HG02884 (cell line): Measurements from ENCODE around the gene CCDC192.

Source experiments
- ATAC-seq: cut with Tn5 transposase; IDR thresholded peaks from one replicate; pipeline ENCODE4 v1.9.1; 2021; ENCODE audit warnings: mild to moderate bottlenecking, moderate library complexity; ENCODE audit not compliant: unreplicated experiment

Gene CCDC192

DNA sequence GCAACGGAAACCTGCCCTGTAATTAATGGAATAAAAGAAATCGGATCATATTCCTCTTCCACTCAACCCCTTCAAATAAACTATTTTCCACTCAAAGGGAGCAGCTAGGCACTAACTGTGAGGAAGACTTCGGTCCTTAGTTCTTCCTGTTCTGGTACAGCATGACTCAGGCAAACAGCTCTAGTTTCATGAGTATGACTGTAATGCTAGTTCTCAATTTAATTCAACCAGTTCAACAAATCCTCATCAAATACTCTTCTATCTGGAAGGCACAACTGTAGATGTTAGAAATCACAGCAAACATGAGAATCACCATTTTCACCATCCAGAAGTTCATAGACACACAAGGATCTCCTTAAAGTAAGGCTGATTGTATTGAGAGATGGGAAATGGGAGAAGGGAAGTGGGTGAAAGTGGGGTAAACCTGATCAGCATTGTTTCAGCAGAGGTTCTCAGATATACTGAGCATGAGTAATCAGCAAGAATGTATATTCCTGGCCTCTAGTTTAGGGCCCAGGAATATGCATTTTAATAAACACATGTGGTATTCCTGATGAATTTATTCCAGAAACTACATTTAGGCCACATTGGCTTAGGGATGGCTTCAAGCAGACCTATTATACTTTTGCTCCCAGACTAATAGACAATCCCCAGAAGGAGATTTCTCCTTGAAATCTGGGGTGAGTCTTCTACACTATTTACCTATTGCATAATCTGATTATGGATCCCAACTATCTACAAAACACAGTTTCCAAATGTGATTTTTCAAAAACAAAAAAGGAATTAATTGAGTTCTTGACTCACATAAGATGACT lies 239.3 kb downstream of the CCDC192 start:
- no peak for ATAC-seq

DNA sequence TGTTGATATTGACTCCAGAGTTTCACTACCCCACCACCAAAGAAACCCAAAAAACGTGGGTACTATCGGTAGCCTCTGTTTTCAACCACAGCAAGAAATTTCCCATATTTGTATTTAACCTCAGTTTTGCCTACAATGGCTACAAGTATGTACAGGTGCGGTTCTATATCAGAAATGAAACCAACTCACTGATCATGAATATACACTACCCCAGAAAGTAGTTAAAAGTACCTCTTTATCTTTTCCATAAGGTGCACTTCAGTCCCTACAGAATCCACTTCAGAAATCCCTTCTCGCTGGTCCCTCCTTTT lies 239.8 kb downstream of the CCDC192 start:
- peak; percentile 73 for ATAC-seq

DNA sequence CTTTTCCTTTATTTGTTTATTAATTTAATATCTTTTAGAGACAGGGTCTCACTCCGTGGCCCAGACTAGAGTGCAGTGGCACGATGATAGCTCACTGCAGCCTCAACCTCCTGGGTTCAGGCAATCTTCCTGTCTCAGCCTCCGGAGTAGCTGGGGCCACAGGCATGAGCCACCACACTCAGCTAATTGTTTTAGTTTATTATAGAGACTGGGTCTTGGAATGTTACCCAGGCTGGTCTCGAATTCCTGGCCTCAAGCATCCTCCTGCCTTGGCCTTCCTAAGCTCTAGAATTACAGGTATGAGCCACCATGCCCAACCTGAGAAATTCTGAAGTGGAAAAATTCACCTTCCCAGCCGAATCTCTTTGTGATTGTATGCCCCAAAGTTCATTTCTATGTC lies 240.9 kb downstream of the CCDC192 start:
- ATAC-seq: no peak

DNA sequence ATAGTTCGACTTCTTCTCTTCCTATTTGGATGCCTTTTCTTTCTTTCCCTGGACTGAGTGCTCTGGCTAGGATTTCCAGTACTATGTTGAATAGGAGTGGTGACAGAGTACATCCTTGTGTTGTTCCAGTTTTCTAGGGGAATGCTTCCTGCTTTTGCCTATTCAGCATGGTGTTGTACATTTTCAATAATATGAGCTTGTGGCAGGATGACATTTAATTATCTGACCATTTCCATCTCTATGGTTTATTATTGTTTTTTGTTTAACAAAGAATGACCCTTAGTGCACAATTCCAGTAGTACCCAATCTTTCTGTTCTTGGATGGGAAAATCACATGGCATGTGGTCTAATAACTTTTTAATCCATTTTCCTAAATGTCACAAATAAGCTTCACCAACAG lies 244.8 kb downstream of the CCDC192 start:
- no peak for ATAC-seq

DNA sequence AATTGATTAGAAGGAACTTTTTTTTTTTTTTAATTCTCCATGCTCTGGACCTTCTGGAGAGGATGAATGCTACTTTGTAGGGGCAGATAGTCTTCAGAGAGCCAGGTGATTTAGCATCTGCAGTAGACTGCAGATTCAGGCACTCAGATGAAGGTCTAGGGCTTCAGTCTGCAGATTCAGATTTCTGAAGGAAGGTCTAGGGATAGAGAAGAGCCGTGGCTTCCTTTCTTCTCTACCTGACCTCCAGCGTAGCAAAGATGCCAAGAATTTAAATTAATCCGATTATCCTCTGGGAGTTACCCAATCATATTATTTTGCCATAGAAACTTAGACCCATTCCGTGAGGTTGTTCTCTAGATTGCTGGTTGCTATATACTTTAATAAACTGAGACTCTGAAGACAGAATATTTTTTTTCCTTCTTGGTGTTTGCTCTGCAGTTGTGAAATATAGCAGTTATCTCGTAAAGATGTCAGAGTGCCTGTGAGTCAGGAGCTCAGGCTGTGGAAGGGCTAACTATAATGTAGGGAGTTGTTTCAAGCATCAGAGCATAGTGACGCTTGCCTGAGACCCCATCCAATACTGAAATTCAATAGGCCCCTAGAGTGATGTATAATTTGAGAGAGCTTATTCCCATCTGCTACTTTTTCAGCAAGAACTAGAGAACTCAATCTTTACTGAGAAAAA lies 247.7 kb downstream of the CCDC192 start:
- ATAC-seq: no peak

DNA sequence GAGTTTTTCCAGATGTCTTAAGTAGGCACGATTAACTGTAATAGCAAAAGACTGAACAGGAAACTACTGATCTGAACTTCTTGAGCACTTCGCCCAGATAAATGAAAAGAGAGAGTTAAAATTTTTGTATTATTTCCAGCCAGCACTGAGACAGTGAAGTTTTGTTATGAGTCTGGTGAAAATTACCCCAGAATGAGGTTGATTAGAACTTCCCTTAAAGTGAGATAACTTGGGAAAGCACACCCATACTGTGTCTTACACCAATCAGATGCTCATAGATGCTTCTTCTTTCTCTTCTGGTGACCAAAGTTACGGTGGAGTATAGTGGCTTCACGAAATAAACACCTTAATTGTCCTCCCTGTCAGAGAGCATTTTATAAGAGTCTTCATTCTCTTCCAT lies 248.6 kb downstream of the CCDC192 start:
- ATAC-seq: peak; percentile 50

DNA sequence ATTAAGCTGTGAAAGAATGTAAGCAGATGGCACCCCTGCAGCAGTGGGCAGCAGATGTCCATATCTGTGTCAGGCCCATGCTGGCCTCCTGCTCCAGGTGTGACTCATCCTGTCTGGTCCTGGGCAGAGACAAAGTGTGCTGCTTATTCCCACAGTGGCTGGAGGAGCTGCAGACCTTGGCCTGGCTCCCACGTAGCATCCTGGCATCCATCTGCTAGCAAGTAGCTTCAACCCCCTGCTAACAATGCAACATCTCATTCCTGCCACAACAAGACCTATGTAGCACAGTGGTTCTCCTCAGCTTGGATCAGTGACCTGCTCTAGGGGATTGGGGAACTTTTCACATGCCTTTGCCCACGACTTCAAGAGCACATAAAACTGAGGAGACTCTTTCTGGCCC lies 254.0 kb downstream of the CCDC192 start:
- no peak for ATAC-seq

DNA sequence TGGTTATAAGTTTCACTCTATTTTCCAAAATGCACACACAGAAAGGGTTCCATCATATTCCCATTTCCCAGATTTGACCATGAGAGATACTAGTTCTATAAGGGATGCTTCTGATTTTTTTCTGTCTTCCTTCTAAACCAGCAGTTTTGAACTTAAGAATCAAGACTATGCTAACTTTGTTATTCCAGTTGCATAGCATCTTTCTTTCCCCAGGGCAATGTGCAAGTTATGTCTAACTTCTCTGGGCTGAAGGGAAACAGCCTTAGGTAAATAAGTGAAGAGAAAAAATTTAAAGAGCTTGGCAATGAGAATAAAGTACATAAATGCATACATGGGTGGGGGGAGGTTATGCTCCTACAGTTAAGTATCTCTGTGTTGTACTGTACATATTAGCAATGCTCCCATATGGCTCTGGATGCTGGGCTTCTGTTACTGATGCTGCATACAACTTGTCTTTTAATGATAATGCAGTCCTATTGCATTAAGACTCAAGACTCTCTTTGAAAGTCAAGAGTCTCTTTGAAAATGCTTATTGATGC lies 254.6 kb downstream of the CCDC192 start:
- no peak for ATAC-seq

DNA sequence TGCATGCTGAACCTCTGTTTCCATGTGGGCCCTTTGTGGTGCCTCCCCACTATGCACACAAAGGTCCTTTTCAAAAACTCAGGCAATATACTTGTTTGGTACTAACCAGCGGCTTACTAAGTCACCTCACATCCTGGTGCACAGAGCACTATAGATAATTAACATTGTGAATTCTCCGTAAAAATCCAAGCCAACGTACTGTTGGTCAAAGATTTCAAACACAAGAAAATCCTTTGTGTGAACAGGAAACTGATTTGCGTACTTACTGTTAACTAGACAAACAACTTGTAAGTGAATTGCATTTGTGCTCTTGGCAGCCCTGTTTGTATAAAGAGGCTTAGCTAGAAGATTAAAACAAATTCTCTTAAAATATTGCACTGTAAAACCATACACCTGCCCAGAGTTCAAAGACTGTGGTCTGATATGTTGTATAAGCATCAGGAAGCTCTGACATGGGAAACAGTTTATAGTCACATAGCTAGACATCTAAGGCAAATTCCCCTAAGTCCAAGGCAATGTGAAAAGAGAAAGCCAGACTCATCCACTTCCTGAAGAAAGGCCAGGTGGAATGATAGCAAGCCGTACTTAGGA lies 255.3 kb downstream of the CCDC192 start:
- no peak for ATAC-seq

DNA sequence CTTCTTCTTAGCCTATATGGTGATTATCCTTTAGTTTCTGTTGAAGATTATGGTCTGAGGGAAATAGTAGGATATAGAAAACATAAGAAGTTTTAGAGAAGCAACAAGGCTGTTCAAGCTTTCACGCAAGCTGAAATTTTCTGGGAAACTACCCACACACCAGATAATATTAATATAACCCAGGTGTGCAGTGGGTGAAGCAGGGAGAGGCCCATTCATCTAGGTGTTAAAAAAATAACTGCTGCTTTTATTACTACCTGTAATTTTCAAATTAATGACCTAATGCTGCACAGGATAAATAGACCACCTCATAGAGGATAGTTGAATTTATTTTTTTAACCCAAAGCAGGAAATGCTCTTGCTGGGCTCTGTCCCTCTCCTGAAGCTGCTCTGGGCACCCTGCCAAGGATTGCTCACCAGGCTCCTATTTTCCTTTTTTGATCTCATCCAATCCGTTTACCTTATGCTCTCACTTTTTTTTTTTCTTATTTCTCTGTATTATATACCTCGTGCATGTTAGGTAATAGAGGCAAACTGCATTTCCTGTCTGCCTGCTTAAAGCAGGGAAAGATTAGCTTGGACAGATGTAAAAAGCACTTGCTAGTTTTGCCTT lies 256.1 kb downstream of the CCDC192 start:
- no peak for ATAC-seq

DNA sequence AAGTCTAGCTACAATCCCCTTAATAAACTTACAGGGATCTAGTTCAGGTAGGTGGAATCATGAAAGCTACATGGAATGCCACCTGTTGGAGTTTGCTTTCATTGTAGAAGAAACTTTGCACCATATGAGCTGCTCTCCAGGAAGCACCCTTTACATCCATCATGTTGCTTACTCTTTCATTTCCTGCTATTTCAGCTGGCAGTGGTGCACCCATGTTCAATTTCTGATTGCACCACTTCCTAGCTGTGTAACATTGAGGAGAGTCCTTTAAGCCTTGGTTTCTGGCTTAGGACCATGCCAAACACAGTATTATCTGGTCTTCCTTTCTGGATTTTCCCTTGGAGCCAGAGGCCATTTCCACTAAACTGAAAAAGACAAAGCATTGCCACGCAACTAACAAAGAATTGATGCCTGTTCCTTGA lies 257.1 kb downstream of the CCDC192 start:
- no peak for ATAC-seq

DNA sequence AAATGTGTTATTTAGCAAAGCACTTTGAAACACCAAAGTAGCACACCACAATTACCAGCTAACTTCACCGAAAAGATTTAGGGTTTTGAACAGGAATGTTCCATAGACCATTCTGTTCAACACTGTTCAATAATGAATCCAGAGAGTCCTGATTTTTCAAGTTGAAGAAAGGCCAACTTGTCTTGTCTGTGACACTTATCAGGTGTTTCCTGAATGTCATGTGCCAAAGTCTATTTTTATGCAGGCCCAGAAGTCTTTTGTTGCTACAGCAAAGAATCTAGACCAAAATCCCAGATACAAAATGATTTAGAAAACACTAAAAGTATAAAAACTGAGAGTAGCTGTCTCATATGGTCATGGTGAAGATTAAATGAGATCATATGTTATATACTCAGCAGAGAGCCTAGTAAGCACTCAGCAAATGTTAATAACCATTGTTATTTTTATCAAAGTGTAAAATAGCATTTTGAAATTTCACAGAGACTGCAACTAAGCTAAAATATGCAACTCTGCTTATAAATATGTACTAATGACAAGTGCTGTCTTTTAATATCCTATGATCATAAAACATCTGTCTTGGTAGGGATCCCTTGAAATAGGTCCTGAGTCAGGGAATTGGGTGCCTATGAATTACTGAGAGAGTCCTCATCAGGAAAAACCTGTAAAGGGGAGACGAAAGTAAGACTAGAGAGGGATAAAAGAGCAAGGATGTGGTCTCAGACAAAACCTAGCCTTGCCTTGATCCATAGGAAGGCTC lies 258.0 kb downstream of the CCDC192 start:
- no peak for ATAC-seq

DNA sequence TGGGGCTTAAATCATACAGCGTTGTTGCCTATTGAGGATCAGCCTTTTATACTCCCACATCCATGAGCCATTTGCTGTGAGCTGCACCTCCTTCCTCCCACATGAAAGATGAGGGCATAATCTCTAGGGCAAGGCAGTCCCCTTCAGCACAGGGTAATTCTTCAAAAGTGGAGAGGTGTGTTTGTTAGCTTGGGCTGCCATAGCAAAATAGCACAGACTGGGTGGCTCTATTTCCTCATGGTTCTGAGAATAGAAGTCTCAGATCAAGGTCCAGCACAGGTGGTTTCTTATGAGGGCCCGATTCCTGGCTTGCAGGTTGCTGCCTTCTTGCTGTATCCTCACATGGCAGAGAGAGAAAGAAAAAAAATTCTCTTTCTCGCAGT lies 258.6 kb downstream of the CCDC192 start:
- ATAC-seq: no peak

DNA sequence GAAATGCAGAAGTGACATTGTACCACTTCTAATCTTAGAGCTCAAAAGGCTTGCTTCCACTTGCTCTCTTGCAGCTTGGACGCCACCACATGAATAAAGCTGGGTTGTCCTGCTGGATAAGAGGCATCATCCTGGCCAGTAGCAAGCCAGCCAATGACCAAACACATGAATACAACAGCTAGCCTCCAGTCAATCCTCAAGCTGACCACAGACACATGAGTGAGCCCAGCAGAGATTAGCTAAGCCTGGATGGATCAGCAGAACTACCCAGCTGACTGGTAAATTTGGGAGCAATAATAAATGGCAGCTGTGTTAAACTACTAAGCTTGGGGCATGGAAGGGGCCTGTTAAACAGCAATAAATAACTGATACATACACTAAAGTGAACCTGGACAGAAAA lies 259.3 kb downstream of the CCDC192 start:
- ATAC-seq: no peak

DNA sequence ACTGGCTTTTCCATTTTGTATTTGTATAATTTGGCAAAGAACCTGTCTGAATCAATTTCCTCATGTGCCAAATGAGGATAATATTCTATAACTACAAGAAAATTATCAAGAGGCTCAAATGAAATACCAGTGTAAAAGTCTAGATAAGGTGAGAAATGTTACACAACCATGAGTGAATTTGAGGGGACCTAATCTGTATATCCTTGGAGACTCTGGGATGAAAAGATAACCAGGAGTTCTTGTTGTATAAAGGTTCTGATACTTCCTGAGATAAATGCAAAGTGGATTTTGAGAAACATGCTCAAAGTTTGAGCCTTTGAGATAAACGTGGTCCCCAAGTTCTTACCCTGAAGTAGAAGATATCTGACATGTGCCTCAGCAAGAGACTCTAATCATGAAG lies 260.0 kb downstream of the CCDC192 start:
- no peak for ATAC-seq

DNA sequence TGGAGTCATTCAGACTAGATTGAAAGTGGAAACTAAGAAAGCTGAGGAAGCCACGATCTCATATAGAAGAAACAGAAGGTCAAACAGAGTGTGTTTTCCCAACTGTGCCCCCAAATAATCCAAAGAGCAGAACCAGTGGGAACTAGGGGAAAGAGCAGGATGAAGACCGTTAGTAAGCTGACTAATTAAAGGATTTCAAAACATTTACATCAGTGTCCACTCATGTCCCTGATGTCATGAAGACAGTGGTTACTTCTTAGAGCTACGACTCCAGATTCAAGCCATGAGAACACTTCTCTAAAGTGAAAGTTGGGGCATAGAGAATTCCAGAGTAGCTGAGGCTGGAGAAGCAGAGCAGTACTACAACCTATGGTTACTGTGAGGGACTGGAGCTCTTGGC lies 260.7 kb downstream of the CCDC192 start:
- no peak for ATAC-seq

DNA sequence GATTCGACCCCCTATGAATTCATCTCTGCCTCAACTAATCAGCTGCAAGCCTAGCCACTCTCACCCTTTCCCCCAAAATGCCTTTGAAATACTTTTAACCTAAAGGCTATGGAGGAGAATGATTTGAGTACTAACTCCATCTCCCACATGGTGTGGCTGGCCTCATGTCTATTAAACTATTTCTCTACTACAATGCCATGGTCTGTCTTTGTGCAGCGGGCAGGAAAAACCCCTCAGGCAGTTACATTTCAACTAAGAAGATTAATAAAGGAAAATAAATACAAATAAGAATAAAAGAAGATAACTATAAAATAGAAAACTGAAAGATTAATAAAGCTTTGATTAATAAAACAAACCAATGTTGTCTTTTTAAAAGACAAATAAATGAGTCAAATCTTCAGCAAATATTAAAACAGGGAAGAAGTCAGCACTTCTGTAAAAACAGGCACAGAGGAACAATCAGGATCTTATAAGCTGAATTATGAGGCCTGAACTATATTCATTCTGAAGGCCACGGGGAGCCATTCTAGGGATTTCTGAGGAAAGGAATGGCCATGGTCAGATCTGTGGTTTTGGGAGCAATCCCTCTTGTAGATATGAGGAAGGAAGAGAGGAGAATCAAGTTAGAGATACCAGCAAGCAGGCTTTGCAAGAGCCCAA lies 264.3 kb downstream of the CCDC192 start:
- no peak for ATAC-seq

DNA sequence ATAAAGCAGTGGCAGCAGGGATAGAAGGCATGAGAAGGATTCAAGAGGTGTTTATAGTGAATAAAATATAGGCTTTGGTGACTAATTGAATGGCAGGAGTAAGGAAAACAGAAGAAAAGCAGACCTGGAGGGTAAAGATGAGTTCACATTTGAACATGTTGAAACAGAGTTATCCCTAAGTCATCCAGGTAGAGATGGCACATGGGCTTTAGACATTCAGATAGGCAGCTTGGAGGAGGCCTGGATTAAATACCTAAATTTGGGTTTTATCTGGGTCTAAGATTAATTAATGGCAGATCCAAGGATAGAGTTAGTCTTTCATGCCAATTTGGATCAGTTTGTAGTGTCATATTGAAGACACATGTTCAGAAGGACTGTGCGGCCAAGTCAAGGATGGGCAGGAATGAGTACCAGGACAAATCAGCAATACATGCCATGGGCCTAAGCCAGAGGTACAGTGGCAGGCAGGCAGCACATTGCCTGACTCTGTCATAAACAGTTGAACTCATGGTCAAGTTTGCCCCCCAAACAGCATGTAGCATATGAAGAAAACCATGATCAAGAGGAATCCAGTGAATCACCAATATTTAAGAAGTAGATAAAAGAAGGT lies 264.9 kb downstream of the CCDC192 start:
- no peak for ATAC-seq

DNA sequence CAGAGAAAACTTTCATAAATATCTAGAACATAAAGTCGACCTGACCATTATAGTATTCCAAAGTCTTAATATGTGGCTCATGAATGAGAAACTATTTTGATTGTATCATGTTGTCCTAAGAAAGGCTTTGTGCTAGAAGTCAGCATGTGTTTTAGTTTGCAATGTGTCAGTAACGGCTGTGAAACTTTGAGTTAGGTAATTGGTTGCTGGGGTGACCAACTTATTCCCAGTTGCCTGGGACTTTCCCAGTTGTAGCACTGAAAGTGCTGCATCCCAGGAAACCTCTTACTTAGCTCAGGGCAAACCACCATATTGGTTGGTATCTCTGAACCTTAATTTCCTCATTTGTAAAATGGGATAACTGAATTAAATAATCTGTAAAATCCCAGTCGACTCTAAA lies 265.8 kb downstream of the CCDC192 start:
- no peak for ATAC-seq

DNA sequence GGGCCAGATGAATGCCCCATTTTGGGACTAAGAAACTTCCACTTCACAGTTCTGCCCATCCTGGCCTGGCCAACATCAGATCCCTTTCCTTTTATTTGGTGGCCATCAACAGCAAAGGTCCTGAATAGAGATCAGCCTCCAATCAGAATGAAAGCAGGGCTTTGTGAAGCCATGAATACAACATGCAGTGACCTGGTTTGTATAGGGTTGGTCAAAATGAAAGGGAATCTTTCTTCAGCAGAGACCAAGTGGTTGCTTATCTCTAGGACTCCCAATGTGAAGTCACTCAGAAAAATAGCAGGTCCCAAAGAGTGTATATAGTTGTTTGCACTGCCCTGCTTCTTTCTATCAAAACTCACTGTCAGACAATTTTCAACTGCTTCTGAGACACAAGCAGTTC lies 266.5 kb downstream of the CCDC192 start:
- ATAC-seq: no peak
